ENCODE measurements around the gene PPP2R5C. TPM values are rescaled to one million over a fixed set of nuclear protein-coding genes. Genes with fewer than 3 reads are reported as not detected.

Gene PPP2R5C
- total RNA-seq, 1 experiment from 2014 or later: 93.0 TPM

DNA sequence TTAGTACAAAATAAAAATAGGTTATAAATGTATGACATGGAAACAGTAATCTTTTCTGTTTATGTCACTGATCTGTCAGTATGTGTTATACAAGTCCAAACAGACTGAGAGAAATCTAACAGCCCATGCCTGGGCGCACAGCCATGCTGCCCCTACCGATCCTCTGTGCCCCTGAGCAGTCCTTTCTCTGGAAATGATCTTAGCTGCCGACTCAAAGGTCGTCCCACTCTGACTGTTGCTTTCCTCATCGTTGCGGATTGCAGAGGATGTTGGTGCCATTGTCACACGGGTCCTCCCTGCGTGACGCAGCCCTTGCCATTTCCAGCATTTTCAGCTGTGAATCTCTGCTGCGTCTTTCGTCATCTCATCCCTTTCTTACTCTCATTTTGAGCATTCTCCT lies 119.9 kb downstream of the PPP2R5C start:
- DNase-seq: no peak
- no peak overlapping the region for H4K91ac ChIP-seq (ENCODE audit: insufficient read length, low read depth, low read length)
- H3T11ph ChIP-seq (ENCODE audit: low read length): no peak overlapping the region

More for the DNA sequence above, 119.9 kb downstream of the PPP2R5C start:
- no peaks in the 10 kb centered on the region for H3K79me1 ChIP-seq (ENCODE audit: insufficient read depth, low read depth, low read length, poor library complexity, severe bottlenecking)
- H3K4me1 Mint-ChIP-seq: no peaks in the 10 kb centered on the region
- no peak overlapping the region for H2BK5ac ChIP-seq (ENCODE audit: insufficient read length, low read length)
- peak overlapping the region in 1 of 3 experiments; percentile 34; a peak in 1 of 7 replicates for H3K27ac Mint-ChIP-seq
- peaks cover 2% of the 10 kb centered on the region; the same call in 1 of the 2 replicates for H3K79me2 ChIP-seq (ENCODE audit: insufficient read depth, low read length)
- H3K23me2 ChIP-seq (ENCODE audit: insufficient read length, low read depth, low read length, poor library complexity, severe bottlenecking): no peaks in the 10 kb centered on the region
- no peak overlapping the region for H3K27ac ChIP-seq (ENCODE audit: insufficient read length, low read depth, low read length)
- H2BK120ac ChIP-seq (ENCODE audit: low read depth, low read length, poor library complexity, severe bottlenecking): no peak overlapping the region
- H3K9me3 Mint-ChIP-seq: no peaks in the 10 kb centered on the region; a peak in 1 of 5 replicates
- H3K4ac ChIP-seq (ENCODE audit: low read depth, low read length): no peak overlapping the region
- no peak overlapping the region for H3K14ac ChIP-seq (ENCODE audit: insufficient read depth, low read length)
- no peak overlapping the region for H2BK15ac ChIP-seq (ENCODE audit: low read depth, low read length)
- no peak overlapping the region for H2AK5ac ChIP-seq (ENCODE audit: insufficient read length, low read length)
- TF ChIP-seq, protein P1, sequence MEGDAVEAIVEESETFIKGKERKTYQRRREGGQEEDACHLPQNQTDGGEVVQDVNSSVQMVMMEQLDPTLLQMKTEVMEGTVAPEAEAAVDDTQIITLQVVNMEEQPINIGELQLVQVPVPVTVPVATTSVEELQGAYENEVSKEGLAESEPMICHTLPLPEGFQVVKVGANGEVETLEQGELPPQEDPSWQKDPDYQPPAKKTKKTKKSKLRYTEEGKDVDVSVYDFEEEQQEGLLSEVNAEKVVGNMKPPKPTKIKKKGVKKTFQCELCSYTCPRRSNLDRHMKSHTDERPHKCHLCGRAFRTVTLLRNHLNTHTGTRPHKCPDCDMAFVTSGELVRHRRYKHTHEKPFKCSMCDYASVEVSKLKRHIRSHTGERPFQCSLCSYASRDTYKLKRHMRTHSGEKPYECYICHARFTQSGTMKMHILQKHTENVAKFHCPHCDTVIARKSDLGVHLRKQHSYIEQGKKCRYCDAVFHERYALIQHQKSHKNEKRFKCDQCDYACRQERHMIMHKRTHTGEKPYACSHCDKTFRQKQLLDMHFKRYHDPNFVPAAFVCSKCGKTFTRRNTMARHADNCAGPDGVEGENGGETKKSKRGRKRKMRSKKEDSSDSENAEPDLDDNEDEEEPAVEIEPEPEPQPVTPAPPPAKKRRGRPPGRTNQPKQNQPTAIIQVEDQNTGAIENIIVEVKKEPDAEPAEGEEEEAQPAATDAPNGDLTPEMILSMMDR (conservative IDR thresholded peaks at IDR 0.05): no peak
- H4K8ac ChIP-seq (replicated peaks; ENCODE audit: insufficient read length, low read depth, low read length): no peak overlapping the region
- no peak overlapping the region for H2AFZ ChIP-seq (ENCODE audit: low read length)
- no peak overlapping the region for H3K4me2 ChIP-seq (ENCODE audit: insufficient read depth, insufficient read length, low read length)
- no peak overlapping the region for H3K56ac ChIP-seq (ENCODE audit: insufficient read length, low read depth, low read length)
- no peak overlapping the region for H3K18ac ChIP-seq (ENCODE audit: insufficient read length, low read depth, low read length)
- WGBS (ENCODE audit: extremely low coverage, insufficient read length, low lambda C conversion rate): no CpG with 5 or more reads among the region's 11 CpGs
- H3K27me3 ChIP-seq (ENCODE audit: insufficient read depth, low read length): no peaks in the 10 kb centered on the region
- H3K36me3 Mint-ChIP-seq (ENCODE audit: insufficient read depth in 1 of 3, low read depth in 3 of 3): peaks cover 19 to 27% (median 25%) of the 10 kb centered on the region in 3 experiments; a peak in 6 of 7 replicates
- no peaks in the 10 kb centered on the region for H3K27me3 Mint-ChIP-seq (ENCODE audit: low read depth)
- no peak overlapping the region for H2BK20ac ChIP-seq (ENCODE audit: low read depth, low read length, poor library complexity, severe bottlenecking)
- H3K9me3 ChIP-seq (ENCODE audit: control insufficient read depth, low read depth, low read length): no peaks in the 10 kb centered on the region
- H2BK12ac ChIP-seq (ENCODE audit: insufficient read length, low read depth, low read length): no peak overlapping the region
- H4K20me1 ChIP-seq (ENCODE audit: control insufficient read depth, insufficient read depth, insufficient read length): no peaks in the 10 kb centered on the region
- no peaks in the 10 kb centered on the region for H3K4me1 ChIP-seq (ENCODE audit: insufficient read depth, low read length)
- H3K9ac ChIP-seq (ENCODE audit: extremely low read depth, insufficient read length, low read length): no peak overlapping the region
- no peak overlapping the region for H3K4me3 Mint-ChIP-seq
- no peak overlapping the region for H4K5ac ChIP-seq (ENCODE audit: insufficient read length, low read depth, low read length)
- no peak overlapping the region for H3K23ac ChIP-seq (ENCODE audit: insufficient read length, low read depth, low read length)
